Kidney capillary endothelial cell (primary cell): ENCODE results near the gene STX18.
A peak's percentile ranks its signal among the peaks of the same experiment; 100 is the strongest.
"Not testable (repeated sequence)": the region's sequence is repeated elsewhere in the genome, so short reads cannot be mapped to it uniquely, and the experiment has no call there.

Source experiments
- DNase-seq: peaks from one replicate; pipeline ENCODE4 v3.0.0-alpha.2; 2018; ENCODE audit warnings: low spot score

STX18 gene

DNA sequence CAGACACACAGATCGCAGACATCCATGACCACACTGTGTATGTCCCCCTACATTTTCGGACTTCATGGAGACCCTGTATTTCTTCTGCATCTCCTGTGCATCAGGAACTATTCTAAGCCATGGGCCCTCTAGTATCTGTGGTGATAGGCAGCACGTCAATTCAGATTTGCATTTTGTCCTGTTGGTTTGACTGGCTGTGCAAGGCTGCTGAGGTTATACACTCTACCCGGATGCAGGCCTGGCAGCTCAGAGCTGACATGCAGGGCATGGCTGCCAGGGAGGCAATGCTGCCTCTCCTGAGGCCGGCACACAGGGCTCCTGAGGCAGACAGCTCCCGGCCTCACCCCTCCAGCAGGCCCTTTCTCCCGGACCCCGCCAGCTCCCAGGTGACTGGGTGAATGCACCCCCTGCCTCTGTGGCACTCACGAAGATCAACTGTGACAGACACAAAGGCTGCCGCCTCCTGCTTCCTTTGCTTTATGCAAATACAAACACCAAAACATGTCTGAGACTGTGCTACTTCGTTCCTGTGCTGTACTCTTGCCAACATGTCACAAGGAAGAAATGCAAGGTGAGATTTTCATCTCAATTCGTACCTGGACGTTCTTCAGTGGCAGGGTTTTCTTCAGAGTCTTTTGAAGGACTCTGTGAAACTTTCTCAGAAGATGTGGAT, 103.9 kb downstream of the STX18 start:
- DNase-seq = no peak

DNA sequence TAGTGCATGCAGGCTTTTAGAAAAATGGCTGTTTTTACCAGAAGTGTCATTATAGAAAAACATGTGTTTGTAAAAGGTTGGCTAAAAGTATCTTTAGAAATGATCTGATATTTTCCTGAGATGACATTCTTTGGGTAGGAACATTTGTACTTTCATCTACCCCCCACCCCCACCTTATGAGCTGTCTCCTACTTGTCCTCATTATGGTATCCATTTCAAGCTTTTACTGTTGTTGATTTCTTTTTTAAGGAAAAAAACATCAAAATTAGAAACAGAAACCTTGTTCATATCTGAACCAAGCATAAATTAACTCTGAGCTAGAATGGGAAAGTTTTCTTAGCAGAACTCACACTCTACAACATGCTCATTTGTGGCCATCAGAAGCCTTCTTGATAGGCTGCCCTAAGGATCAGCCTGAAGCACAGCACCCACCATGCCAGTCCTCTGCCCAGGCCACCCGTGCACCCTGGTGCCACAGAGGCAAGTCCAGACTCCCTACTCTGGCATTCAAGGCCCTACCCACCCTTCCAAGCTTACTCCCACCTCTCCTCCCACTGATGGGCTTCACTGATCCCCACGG, 105.5 kb downstream of the STX18 start:
- no peak for DNase-seq

DNA sequence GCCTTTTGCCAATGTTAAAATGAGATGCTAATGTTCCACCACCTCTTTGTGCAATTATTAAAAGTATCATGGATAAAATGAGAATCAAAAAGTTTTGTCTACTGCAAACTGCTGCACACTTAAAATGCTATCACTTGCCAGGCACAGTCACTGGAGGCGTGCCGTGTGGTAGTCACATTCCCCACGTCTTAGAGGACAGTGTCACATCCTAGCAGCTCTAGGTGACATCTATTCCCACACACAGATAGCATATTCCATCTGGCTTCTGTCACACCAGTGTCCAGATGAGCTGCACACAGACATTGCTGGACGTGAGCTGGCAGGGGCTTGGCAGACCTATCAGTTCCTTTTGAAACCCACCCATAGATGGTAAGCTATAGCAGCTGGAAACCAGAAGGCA, 107.9 kb downstream of the STX18 start:
- no peak for DNase-seq

DNA sequence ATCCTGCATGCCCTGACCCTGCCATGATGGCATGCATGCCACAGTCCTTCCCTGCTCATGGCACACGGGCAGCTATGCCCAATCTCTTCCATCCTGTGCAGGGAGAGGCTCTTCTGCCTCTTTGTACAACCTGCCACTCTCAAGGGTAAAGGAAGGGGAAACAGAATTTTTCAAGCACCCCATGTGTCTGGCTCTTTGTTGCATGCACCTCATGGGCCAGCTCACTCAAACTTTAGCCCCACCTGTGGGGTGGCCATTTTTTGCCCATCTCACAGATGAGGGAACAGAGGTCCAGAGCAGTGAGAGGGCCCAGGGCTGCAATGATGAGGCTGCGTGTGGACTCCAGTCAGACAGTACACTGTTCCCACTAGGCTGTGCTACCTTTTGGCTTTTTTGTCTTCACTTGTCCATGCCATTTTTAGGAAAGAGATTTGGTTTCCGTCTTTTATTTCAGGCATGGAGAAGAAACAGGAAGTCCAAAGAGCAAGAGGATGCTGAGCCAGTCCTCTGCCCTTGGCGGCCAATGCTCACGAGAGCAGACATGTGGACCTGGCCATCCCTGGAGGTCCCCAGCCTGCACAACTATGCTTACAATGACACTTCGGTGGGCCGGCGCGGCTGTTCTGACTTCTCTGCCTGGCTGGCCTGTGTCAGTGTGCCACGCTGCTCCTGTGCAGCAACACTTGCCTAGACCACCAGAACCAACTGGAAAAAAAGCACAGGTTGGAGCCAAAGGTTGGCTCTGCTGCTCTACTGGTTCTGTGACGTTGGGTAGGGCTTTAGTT, 109.3 kb downstream of the STX18 start:
- DNase-seq = no peak

DNA sequence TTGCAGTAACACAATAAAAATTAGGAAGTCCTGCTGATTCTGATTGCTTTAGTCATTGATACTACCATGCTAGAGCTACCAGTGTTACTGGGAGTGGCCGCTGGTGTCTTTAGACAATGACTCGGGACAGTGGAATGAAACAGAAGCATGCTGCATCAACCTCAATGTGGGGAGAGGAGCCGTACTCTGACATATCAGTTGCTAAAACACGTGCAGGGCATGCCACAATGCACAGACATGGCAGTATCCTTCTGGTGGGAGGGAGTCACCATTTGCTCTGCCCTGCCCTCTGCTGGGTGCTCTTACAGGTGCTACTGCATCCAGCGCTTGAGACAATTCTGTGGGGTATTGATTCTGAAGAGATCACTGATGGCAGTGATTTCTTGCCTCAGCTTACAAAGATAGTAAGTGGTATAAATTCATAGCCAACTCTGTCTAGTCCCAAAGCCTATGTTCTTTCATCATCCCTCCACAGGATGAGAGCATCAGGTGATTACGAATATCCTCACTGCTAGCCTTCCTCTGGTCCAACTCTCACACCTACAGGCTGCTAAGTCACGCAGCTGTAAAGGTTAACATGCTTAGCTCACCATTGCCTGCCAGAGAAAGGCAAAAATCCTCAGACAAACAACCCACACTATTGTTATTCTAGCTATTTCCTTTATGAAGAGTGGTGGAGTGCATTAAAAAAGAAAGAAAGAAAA, 111.2 kb downstream of the STX18 start:
- peak; percentile 65 for DNase-seq

DNA sequence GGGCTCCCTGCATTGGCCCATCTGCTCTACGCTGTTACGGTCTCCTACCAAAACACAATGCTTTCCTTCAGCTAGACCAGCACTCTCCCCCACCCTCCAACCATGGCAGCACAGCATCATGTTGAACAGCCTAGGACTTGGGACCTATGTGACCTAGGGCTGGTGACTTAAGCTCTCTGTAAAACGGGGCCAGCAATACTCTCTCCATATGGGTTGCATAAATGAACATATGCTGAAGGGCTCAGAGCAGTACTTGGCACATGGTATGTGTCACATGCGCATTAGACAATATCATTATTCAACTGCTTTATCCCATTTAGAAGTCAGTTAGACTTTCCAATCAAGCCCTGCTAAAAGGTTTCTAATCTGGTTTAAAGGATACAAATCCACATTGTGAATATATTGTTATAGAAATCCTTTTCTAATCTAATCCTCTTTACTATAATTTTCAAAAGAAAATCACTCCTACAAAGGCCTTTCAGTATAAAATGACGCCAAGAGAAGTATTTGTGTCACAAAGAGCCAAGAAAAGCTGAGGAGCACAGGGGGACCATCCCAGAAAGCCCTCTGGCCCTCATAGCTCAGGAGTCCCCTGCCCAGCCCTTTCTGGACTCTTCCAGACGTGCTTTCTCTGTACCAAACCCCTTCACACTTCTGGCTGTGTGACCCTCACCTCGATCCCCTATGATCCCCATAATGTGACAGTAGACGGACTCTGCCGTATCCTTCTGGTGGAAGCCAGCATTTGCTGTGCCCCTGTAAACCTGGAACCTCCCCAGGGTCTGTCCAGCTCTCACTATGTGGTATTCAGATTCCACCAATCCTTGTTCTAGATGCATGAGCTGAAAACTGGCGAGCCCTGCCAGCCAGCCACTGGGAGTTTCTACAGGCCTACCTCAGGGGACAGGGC, 112.6 kb downstream of the STX18 start:
- DNase-seq = no peak

DNA sequence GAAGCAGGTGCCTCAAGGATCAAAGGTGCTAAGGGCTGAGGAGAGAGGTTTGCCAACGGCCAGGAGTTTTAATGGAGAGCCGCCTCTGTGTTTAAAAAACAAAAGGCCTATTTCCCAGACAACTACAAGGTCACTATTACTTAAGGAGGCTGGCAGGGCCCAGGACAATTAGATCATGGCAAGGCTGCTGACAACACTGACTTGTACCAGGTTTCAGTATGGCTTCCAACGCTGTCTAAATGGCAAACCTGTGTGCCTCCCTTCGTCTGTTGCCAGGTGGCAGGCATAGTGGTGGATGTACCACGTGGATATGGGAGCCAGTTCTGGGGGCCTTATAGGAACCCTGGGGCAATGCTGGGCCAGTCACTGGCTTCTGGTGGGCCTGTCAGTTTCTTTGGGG, 114.0 kb downstream of the STX18 start:
- no peak for DNase-seq

DNA sequence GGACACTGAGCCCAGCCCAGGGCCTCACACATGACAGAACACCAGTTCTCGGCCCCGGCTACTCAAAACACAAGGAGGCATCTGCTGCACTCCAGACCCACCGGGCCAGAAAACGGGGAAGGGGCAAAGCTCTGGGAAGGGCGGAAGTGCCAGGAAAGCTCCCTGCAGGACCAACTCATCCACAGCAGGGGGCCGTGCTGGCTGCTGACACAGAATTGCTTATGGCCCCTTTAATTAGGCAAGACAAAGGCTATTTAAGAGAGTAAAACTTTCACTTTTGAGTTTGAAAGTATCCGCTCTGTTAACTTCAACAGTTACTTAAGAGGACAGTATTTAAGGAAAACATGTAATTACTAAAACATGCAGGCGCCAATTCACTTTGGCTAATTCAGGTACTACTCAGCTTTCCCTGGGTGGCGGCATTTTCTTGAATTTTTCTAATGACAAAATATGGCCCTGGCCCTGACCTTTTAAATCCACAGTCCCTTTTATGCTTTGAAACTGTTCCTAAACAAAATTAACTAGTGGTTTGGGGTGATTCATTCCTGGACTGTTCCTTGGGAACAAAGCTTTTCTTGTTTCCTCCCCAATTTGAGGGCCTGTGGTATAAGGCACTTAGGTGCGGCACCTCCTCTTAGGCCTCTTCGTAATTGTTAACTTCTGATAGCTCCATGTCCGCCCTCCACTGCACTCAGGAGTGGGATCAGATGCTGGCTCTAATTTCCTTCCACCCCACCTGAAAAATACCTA, 114.6 kb downstream of the STX18 start:
- no peak for DNase-seq

DNA sequence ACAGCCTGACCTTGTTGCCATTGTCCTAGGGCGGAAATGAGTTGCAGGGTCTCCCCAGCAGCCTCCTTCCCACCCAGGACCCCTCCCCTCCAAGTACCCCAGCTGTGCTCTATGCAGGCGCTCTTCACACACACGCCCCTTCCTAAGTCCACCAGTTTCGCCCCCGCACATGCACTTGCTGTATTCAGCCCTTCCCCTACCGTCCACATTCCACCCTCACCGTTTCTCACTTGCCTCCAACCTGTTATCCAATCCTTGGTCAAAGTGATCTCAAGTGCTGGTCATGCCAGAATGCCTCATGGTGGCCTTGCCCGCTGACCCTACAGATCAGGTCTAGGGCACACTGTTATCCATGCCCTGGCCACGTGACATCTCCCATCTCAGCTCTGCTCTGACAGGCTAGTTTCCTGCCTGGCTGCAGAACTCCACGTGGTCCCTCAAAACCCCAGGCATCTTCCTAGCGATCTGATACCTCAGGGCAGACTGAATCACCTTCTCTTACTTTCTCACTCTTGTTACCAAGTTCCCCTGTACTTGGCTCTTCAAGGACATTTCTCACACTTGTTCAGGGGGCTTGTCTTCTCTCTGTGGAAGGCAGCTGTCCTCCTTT, 115.2 kb downstream of the STX18 start:
- DNase-seq = no peak

DNA sequence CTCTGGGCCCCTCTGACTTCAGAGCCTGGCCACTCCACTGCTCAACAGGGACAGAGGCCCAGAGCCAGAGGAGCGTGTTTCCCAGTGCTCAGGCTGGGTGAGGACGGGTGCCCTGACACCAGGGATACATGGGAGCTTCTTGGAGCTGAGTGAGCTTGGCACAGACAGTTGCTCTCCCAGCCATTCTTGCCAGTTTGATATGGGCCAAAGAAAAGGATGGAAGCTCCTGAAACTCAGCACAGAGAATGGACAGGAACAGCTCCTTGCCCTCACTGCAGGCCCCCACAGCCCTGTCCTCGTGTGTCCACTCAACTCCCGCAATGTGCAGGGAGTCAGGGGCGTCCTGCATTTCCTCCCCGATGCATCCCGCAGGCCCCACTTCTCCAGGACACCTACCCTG, 116.2 kb downstream of the STX18 start:
- no peak for DNase-seq

DNA sequence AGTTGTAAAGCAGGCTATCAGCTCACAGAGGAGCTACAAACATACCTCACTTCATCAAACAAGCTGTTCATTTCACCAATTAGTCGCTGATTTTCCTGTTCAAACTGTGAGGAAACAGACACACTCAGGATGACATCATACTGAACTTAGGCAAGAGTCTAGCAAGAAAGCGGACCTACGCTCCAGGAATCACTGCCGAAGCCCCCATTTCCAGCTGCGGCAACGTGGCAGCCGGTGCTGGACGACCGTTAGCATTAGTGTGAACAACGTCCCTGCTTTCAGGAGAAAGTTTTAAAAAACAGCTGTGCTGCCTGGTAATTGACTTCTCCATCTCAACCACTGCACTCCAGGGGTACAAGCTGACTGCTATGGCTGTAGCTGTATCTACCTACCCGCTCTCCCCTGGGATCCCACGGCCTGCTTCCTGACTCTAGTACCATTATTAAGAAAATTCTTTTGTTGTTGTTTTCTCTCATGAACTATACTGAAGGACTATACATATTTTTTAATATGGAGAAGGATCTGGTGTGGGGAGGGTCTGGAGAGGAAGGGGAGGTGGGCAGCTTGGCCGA, 116.6 kb downstream of the STX18 start:
- no peak for DNase-seq

DNA sequence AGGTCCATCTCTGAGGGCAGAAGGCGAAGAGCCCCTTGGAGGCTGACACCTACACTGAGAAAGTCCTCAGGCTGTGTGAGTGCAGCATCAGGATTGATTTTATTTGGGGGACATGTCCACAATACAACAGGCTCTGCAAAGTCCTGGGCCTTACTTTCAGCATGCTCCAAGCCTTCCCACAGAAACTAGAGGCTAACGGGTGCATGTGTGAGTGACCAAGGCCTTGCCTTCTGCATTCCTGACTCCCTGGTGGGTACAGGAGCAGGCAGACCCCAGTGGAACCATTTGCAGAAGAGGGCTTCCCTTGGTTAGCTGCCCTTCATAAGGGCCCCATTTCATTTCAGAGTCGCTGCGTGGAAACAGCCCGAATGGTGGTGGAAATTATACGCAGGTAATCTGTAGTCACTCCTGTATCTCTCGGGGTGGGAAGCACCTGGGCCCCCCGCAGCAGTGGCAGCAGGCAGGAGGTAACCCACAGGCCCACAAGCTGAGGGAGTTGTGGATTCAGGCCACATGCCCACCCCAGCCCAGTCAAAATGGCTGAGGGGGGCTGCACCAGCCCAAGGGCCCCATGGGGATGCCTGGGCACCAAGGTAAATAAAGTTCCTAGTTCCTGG, 117.2 kb downstream of the STX18 start:
- DNase-seq = no peak

DNA sequence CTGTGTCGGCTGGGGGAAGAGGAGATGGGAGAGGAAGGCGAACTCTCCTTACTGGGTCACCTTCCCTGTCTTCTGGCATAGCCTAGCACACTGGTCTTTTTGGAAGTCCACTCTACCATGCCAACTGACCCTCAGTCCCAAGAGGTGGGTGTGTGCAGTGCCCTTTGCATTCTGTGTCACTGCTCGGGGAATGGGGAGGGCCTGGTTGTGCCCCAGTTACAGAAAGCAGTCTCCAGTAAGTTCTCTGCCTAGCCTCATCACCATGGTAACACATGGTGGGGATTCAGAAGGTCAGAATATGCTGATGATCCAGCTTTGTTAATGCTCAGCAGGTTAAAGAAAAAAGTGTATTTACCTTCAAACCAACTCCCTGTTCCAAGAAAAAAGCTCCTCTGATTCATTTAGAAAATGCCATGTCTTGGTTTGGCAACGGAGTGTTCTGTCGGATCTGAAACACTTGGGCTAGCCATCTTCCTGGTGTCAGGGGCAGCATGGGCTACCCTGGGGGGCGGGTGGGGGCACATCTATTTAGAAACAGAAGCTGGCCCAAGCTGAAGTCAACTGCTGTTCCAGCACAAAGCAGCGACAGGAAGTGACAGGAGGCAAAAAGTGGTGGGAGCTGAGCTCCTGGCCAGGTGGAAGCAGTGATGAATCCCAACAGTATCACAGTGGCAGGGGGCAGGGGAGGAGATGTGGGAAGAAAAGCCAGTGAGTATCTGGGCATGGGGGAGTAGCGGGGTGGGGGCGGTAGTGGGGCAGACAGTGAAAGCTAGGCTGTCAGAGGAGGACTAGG, 117.9 kb downstream of the STX18 start:
- DNase-seq = no peak

DNA sequence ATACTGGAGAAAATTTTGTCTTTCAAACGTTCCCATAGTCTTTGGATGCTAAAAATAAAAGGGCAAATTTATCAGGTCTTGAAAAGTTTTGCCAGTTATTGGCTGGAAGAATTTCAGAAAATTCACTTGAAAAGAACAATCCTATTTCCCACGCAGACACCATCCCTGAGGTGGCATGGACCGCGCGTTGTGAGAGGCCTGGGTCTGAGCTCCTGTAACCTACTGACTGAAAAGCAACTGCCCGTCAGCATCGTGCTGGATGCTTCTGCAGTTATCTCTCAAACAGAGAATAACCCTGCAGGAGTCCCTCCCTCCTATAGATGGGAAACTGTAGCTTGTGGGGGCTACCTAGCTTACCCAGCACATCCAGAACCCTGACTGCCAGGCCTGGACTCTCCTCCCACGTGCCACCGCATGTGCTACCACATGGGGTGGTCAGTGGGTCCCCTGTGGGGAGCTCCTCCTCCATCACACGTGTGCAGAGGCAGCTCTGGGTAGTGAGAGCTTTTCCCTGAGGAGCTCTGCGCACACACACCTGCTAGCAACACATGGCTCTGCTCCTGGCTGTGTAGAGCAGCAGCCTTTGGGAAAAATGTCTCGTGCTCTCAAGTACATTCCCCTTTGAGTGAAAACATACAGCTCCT, 118.9 kb downstream of the STX18 start:
- no peak for DNase-seq

DNA sequence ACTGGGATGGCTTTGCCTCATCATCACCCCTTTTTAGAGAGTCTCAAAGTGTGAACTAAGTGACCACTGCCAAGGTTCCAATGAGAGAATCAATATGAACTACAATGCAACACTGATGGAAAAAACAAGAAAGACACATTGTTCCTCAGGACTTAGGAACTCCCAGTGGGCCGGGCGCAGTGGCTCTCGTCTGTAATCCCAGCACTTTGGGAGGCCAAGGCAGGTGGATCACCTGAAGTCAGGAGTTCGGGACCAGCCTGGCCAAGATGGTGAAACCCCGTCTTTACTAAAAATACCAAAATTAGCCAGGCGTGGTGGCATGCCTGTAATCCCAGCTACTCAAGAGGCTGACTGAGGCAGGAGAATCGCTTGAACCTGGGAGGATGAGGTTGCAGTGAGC, 119.7 kb downstream of the STX18 start:
- not testable (repeated sequence) for DNase-seq

DNA sequence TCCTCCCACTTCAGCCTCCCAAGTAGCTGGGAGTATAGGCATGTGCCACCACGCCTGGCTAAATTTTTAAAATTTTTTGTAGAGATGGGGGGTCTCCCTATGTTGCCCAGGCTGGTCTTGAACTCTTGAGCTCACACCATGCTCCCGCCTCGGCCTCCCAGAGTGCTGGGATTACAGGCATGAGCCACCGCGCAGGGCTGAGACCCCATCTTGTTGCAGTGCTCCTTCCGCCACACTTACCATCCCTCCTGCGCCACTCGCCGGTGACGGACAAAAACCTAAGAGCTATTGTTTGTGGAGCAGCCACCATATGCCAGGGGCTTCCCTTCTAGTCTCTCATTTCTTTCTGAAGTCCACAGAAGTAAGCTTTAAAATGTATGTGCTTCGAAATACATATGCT, 120.5 kb downstream of the STX18 start:
- DNase-seq = no peak

DNA sequence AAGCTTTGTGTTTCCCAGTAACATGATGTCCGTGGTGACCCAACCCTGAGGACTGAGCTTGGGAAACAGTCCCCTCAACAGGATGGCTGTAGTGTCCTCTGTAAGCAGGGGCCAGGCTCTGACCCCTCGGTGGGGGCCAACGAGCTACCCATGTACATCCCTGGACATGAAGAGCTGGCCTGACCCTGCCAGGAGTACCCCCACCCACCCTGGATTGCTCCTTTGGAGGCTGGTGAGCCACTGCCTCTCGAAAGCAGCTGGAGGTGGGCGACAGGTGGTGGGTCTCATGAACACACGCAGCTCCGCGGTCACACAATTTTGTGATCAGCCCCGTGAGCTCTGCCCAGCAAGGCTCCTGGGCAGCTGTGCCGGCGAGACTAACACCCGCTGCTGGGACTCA, 121.4 kb downstream of the STX18 start:
- DNase-seq = no peak

DNA sequence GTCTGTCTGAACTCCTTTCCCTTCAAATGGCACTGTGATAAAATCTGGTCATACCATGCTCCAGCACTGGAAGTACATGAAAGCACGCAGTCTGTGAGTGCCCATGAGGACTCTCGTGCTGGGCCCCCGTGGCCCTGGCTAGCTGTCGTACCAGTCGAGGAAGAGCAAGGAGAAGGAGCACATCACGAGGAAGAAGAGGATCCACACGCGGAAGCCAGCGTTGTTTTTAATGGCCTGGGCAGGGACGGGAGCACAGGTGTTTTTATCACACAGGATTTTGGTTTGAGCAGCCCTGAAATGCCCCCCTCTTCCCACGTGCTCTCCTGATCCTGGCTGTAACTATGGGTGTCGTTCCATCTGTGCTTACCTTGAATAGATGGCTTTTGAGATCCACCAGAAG, 122.0 kb downstream of the STX18 start:
- DNase-seq = no peak
